Adrenal gland (tissue), 12 donors: Measurements from ENCODE around the gene DMAC2. TPM values are rescaled to one million over a fixed set of nuclear protein-coding genes. Genes with fewer than 3 reads are reported as not detected.

Source experiments
- DNase-seq, 7 donors: peaks; one replicate each; pipeline ENCODE4 v3.0.0-alpha.2; 2019 to 2020
- H3K27ac ChIP-seq, 5 donors: fragments of 200-600 bp; sonication (generic) in 4 of 5; 1 replicate in 3 of 5; 2 replicates in 2 of 5; pipeline versions ENCODE4 v1.5.1 to v1.8.0; 2016 to 2020; ENCODE audit warnings: mild to moderate bottlenecking in 1 of 5
- H3K27me3 ChIP-seq: fragments of 200-600 bp; 2 replicates; pipeline ENCODE4 v1.8.0; 2021
- H3K36me3 ChIP-seq, 2 donors: fragments of 200-600 bp; replicated peaks in 1 of 2; 1 replicate in 1 of 2; 2 replicates in 1 of 2; pipeline versions ENCODE4 v1.5.1 to v1.8.0; 2018 to 2022
- H3K4me1 ChIP-seq, 2 donors: fragments of 200-600 bp; replicated peaks in 1 of 2; 1 replicate in 1 of 2; 2 replicates in 1 of 2; pipeline versions ENCODE4 v1.5.1 to v1.8.0; 2018 to 2021
- H3K4me3 ChIP-seq, 4 donors: fragments of 200-600 bp; sonication (generic) in 3 of 4; one replicate each; pipeline ENCODE4 v1.5.1; 2016 to 2018
- H3K9me3 ChIP-seq, 3 donors: fragments of 200-600 bp; sonication (generic) in 1 of 3; replicated peaks in 1 of 3; 1 replicate in 2 of 3; 2 replicates in 1 of 3; pipeline versions ENCODE4 v1.5.1 to v1.8.0; 2016 to 2021
- CTCF ChIP-seq, 6 experiments: fragments of 450-650 bp in 4 of 6; fragments of 200-600 bp in 2 of 6; sonication (generic) in 1 of 6; IDR thresholded peaks; 1 replicate in 5 of 6; 2 replicates in 1 of 6; pipeline versions ENCODE4 v1.5.1 to v1.8.0; 2016 to 2021; ENCODE audit warnings: antibody characterized with exemption in 6 of 6, mild to moderate bottlenecking in 2 of 6, moderate library complexity in 1 of 6
- POLR2A ChIP-seq, 2 donors: fragments of 450-650 bp; IDR thresholded peaks; one replicate each; pipeline ENCODE4 v1.6.1; 2017; ENCODE audit warnings: antibody characterized with exemption in 2 of 2, mild to moderate bottlenecking in 2 of 2, moderate library complexity in 1 of 2
- WGBS, 4 donors: extraction: QIAGEN DNeasy Blood & Tissue Kit in 2 of 4; methylation state at CpG; one replicate each; pipeline versions ENCODE4 v1.1.5 to v1.1.7; 2013 to 2017; 5-methylcytosine and 5-hydroxymethylcytosine counted together
- intact Hi-C, 2 donors: fragments of 100-400 bp; cut with DNase I; formaldehyde crosslinking; loops; one replicate each; pipeline versions ENCODE4 v1.14.1 to v1.15.0; 2022 to 2023
- polyA plus RNA-seq, 3 donors: library from polyadenylated mRNA; stranded (reverse); fragments of 200-250 nt in 2 of 3; fragments of 350-450 nt in 1 of 3; fragmentation: Illumina TruSeq in 1 of 3; extraction: RNeasy Lipid Tissue Mini Kit (QIAGEN cat#74804) in 1 of 3; gene quantifications; one replicate each; pipeline ENCODE4 v1.2.3, GENCODE V29; 2013 to 2014
- total RNA-seq, 9 donors: library from RNA; depleted of rRNA in 4 of 9; stranded (reverse); fragments of >200 nt in 4 of 9; fragments of 120-200 nt in 1 of 9; fragmentation: NEBNext Ultra II Directional in 1 of 9; extraction: Animal tissue kit (Norgen Biotek cat#: 25700) in 1 of 9; gene quantifications; one replicate each; pipeline versions ENCODE4 v1.1.0 to v1.2.4, GENCODE V29; 2013 to 2023
- donor health status: healthy with polysubstance abuse.
- donor health status: Bipolar disorder and iron deficiency.
- donor health status: DM: yes; HTN: yes; CAD: no.
- donor health status: DM: no; HTN: no; CAD: no.
- donor health status: DM: no; HTN: no; CAD: no.
- donor health status: DM: yes; HTN: yes; CAD: no.

The DMAC2 gene
- total and polyA plus RNA-seq, 12 donors, result 30.7 to 60.9 (median 46.2) TPM

- no peak for DNase-seq
- Histone ChIP-seq H3K27ac (peak overlapping the region in 3 of 5 donors; percentile 6 to 61 (median 54)), H3K36me3 (peaks cover 0 to 28% of the 10 kb centered on the region in 2 donors), H3K9me3 (no peaks in the 10 kb centered on the region), H3K4me1 (peaks cover 15 to 33% of the 10 kb centered on the region in 2 donors), H3K4me3 (peak overlapping the region in 1 of 4 donors; percentile 38), H3K27me3 (no peaks in the 10 kb centered on the region)
- no peak for TF ChIP-seq POLR2A (IDR thresholded peaks at IDR 0.05)
- TF ChIP-seq CTCF (IDR thresholded peaks at IDR 0.05), result no peak
- 71 to 100% (median 76%) methylated on average over 1 of the region's 1 CpG for WGBS, 4 donors
- intact Hi-C loops, result loop anchor here in 1 of 2 donors (5.0 to 10.0 kb wide), 2 partner anchors 36 to 54 kb away; partner anchors contain the start of gene TMEM91
Measured at GRCh38 chr19:41428481-41428859, 11.2 kb downstream of the DMAC2 start.

GRCh38 chr19:41427647-41428480 lies 11.8 kb downstream of the DMAC2 start:
- DNase-seq, result peak in 6 of 7 donors; percentile 48 to 73 (median 64)
- TF ChIP-seq POLR2A (IDR thresholded peaks at IDR 0.05) (no peak), CTCF (IDR thresholded peaks at IDR 0.05) (no peak)
- intact Hi-C loops, result loop anchor here in 1 of 2 donors (5.0 to 10.0 kb wide), 2 partner anchors 36 to 53 kb away; partner anchors contain the start of gene TMEM91
- Histone ChIP-seq H3K4me3 (peak overlapping the region in 2 of 4 donors; percentile 4 to 38), H3K27me3 (no peaks in the 10 kb centered on the region), H3K4me1 (peaks cover 15 to 33% of the 10 kb centered on the region in 2 donors), H3K36me3 (peaks cover 0 to 29% of the 10 kb centered on the region in 2 donors), H3K9me3 (no peaks in the 10 kb centered on the region), H3K27ac (peak overlapping the region in 3 of 5 donors; percentile 6 to 61 (median 54))
- WGBS, 4 donors, result 6 to 11% (median 9%) methylated on average over 16 to 23 of the region's 23 CpGs

GRCh38 chr19:41426952-41427646 lies 12.6 kb downstream of the DMAC2 start, which contains the start of gene B3GNT8:
B3GNT8 (minus strand) TSS chr19:41427374; CDS start chr19:41426778, 596 bp downstream.
- DNase-seq, result peak; percentile 74 to 91 (median 85)
- H3K27me3 ChIP-seq, result no peaks in the 10 kb centered on the region
- H3K4me1 ChIP-seq, result peaks cover 15 to 32% of the 10 kb centered on the region in 2 donors
- H3K36me3 ChIP-seq, result peaks cover 0 to 36% of the 10 kb centered on the region in 2 donors
- no peaks in the 10 kb centered on the region for H3K9me3 ChIP-seq
- intact Hi-C loops, result loop anchor here in 1 of 2 donors (5.0 to 10.0 kb wide), 2 partner anchors 35 to 52 kb away; partner anchors contain the start of gene TMEM91
- H3K27ac ChIP-seq, result peak within 1 kb of the TSS in 4 of 5 donors; percentile 6 to 61 (median 30)
- WGBS, 4 donors, result 18 to 22% (median 20%) methylated on average over 14 to 19 of the region's 19 CpGs
- TF ChIP-seq CTCF (IDR thresholded peaks at IDR 0.05), result no peak
- peak in 1 of 2 donors; percentile 57 for TF ChIP-seq POLR2A (IDR thresholded peaks at IDR 0.05)
- H3K4me3 ChIP-seq, result peak within 1 kb of the TSS in 2 of 4 donors; percentile 4 to 38
